Measurements from ENCODE around the gene ABCB8. TPM values are rescaled to one million over a fixed set of nuclear protein-coding genes. Genes with fewer than 3 reads are reported as not detected.

ABCB8 gene
- total and polyA plus RNA-seq, 9 of the 15 experiments (the other 6 are each of a cell fraction or from before 2014, with no cell fraction given) = 7.6 to 106 (median 36.3) TPM

- peak; percentile 31 for TF ChIP-seq CCNT2 (IDR thresholded peaks at IDR 0.05; ENCODE audit: borderline replicate concordance, extremely low read depth, insufficient read length, low read depth, low read length)
- no peak for TF ChIP-seq NFYB (IDR thresholded peaks at IDR 0.05; ENCODE audit: extremely low read depth, insufficient read length)
- no peak for TF ChIP-seq NFE2 (IDR thresholded peaks at IDR 0.05; ENCODE audit: low read depth)
- TF ChIP-seq E2F1 (CRISPR knock-in tag; IDR thresholded peaks at IDR 0.05) = no peak
- no peak for TF ChIP-seq PTRF (tag; IDR thresholded peaks at IDR 0.05)
- TF ChIP-seq TCF3 (CRISPR knock-in tag; IDR thresholded peaks at IDR 0.05) = no peak
- no peak for TF ChIP-seq TCF7 (IDR thresholded peaks at IDR 0.05; ENCODE audit: borderline replicate concordance)
- TF ChIP-seq BACH1 (tag; IDR thresholded peaks at IDR 0.05) = no peak
- TF ChIP-seq BMI1 (IDR thresholded peaks at IDR 0.05; ENCODE audit: low read length) = no peak
- no peak for TF ChIP-seq TCF15 (CRISPR knock-in tag; IDR thresholded peaks at IDR 0.05)
- TF ChIP-seq STAG1 (CRISPR knock-in tag; IDR thresholded peaks at IDR 0.05; ENCODE audit: borderline replicate concordance) = peak; percentile 55; the same call in 1 of the 2 replicates
- no peak for TF ChIP-seq CBFB (CRISPR knock-in tag; IDR thresholded peaks at IDR 0.05)
- no peak for TF ChIP-seq ZNF175 (CRISPR knock-in tag; IDR thresholded peaks at IDR 0.05; ENCODE audit: low read depth)
- no peak for TF ChIP-seq ZNF561 (CRISPR knock-in tag; conservative IDR thresholded peaks at IDR 0.05)
- TF ChIP-seq CSDE1 (IDR thresholded peaks at IDR 0.05) = no peak
- peak; percentile 20; the same call in 1 of the 2 replicates for TF ChIP-seq SMC3 (conservative IDR thresholded peaks at IDR 0.05; ENCODE audit: insufficient read depth, low read depth, low read length)
- TF ChIP-seq SP1 (CRISPR knock-in tag; IDR thresholded peaks at IDR 0.05) = no peak
- no peak for TF ChIP-seq XRCC5 (IDR thresholded peaks at IDR 0.05; ENCODE audit: low read depth, low read length)
- no peak for TF ChIP-seq HMGN3 (IDR thresholded peaks at IDR 0.05; ENCODE audit: borderline replicate concordance, extremely low read depth, insufficient read length, low read depth, low read length)
- no peak for TF ChIP-seq BRD4 (IDR thresholded peaks at IDR 0.05)
- no peak for TF ChIP-seq HDAC8 (tag; IDR thresholded peaks at IDR 0.05)
- no peak for TF ChIP-seq EP300 (IDR thresholded peaks at IDR 0.05; ENCODE audit: low read length)
- no peak for TF ChIP-seq AFF1 (IDR thresholded peaks at IDR 0.05; ENCODE audit: low read depth in 1 of 2, partially characterized antibody in 2 of 2)
- no peak for TF ChIP-seq WHSC1 (IDR thresholded peaks at IDR 0.05; ENCODE audit: low read length)
- no peak for TF ChIP-seq ZNF780A (CRISPR knock-in tag; IDR thresholded peaks at IDR 0.05)
Measured at GRCh38 chr7:151009327-151010036, 18.8 kb upstream of the ABCB8 start (continued).

Measured in K562 (cell line).